ENCODE data around the gene ZBTB16.

GRCh38 chr11:114151631-114152030, 92.1 kb downstream of the ZBTB16 start:
- TF ChIP-seq CTCF (IDR thresholded peaks at IDR 0.05), result no peak
- TF ChIP-seq POLR2A (IDR thresholded peaks at IDR 0.05), result no peak

Data from uterus (tissue), 2 donors.